NCI-H2196 (cell line): ENCODE data around the gene CLEC7A.

ENCODE experiments used
- DNase-seq: peaks from one replicate; lab custom pipeline; 2025; ENCODE audit not compliant: unreplicated experiment; lab: John Stamatoyannopoulos, UW

The CLEC7A gene

DNA sequence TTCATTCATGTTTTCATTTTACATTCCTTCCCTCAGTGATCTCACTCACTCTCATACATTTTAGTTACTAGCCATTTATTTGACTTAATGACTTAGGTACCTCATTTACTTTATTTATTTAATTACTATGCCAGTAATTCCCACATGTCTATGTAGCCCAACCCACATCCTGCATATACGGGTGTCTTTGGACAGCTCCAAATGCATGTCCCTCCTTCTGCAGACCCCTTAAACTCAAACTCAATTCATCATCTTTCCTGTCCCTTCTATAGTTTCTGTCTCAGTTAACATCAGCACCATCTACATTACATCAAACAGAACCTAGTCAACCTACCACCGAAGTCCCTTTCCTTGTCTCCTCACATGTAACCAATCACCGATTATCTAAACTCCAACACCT lies 34.0 kb downstream of the CLEC7A start:
- no peak for DNase-seq

DNA sequence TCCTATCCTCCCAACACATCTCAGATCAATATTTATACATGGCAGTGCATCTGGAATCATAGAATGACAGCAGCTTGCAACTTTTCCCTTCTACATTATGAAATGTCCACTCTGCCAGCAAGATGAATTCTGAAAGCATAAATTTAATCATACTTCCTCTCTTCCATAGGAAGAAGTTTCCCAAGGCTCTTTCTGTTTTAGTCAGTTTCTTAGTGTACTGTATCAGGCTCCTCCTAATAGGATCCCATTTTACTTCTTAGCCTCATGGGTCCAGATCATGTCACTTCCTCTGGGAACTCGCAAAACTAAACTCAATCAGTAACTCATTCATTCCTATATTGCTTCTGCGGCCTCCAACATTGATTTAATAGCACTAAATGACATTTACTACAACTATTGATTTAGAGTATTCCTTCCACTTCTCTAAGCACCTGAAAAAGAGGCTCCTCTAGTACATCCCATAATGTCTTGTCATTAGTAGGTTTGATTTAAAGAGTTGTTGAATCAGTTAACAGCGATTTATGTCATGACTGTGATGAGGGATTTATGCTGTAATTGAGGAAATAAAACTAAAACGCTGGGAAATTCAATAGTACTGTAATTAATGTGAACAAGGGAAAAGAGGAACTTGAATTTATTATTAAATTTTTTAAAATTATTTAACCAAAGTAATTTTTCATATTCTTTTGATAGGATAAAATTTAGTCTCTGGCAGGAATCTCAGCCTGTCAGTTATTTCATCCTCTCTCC lies 35.2 kb downstream of the CLEC7A start:
- no peak for DNase-seq

DNA sequence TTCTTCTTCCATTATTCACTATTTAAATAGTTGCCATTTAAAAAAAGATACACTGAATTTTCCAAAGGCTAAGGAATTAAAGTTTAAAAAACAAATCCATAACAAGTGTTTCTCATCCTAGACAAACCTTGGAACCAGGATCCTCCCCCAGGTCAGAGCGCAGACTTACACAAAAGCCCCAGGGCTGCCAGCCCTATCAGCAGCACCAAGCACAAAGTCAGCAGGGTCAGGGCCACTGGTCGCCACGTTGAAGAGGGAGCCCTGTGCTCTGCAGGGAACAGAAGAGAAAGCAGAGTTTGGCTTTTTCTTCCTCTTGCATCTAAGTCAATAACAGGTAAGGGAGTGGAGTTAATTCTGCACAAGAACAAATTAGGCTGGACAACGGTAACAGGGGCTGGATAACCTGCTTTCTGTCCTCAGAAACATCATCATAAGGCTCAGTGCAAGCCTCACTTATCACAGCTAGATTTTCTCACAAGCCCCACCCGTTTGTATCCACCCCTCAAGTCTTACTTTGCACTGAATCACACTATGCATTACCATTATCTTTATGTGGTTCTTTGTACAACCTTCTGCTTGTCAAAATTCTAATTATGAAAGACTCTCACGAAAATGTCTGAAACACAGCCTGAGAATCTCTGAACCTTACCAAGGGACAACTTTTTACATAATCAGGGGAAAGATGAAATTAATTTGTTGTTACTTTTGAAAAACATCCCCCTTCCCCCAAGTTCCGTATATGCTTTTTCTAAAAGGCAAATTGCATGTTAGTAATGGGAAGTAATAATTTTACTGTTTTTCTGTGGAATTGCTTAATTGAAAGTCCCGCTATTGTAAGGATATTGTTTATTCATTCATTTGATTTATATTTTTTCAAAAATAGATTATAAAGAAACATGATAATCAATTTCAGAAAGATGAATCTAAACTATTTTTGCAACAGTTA lies 40.8 kb downstream of the CLEC7A start:
- DNase-seq = no peak

- DNase-seq = no peak
Observed at GRCh38 chr12:10088031-10088430, 42.0 kb downstream of the CLEC7A start.

DNA sequence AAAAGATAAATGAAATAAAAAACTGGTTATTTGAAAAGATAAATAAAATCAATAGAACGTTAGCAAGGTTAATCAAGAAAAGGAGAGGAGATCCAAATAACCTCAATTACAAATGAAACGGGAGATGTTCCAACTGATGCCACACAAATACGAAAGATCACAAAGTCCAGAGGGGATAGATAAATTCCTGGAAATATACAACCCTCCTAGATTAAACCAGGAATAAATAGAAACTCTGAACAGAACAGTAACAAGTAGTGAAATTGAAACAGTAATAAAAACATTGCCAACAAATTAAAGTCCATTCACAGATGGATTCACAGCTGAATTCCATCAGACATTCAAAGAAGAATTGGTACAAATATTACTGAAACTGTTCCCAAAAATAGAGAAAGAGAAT lies 43.6 kb downstream of the CLEC7A start:
- no peak for DNase-seq

- DNase-seq = no peak
Observed at GRCh38 chr12:10084733-10085132, 45.3 kb downstream of the CLEC7A start.

DNA sequence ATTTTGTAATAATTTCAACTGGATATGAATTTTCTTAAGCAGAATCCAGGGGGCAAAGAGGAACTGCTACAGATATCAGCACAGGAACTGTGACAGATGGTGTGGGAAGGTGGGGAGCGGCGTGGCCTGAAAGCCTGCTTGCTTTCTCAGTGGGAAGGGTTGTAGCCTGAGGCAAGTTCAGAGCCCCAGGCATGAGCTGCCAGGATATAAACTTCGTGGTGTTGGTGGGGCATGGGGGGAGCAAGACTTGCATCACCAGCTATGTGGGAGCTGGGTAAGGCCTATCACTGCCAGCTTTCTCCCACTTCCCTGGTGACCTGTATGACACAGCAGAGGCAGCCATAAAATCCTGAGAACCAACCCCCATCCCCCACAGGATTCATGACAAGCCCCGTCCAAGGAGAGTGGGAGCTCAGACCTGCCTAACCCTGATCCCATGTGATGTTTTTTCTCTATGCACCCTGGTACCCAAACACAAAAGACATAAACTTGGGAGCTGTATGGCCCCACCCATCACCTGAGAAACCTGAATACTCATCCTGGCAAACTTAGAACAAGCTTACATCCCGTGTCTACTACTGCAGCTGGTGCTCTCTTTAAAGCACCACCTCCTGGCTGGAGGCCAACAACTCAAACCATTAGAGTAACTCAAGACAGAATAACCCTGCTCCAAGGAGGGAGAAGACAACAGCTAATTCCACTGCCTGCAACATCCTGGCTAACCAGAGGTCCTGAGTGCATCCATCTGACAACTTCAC lies 47.7 kb downstream of the CLEC7A start:
- DNase-seq = no peak

DNA sequence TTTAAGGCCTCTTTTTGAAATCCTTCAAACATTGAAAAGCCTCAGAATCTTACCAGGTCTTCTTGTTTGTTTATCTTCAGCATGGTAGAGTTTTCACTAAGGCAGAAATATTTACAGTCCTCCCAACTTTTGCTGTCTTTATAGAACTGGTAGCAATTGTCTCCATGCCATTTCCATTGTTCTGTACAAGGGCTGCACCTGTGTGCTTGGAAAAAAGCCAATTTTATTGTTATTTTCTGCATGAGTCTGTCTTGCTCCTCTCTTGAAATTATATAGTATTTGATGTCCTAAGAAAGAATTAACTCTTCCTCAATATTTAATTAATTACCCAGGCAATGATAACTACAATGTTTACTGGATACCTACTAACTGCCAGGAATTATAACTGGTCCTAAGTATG lies 54.5 kb downstream of the CLEC7A start:
- no peak for DNase-seq

- no peak for DNase-seq
Observed at GRCh38 chr12:10073261-10073660, 56.7 kb downstream of the CLEC7A start.

- DNase-seq = no peak
Observed at GRCh38 chr12:10072131-10072530, 57.9 kb downstream of the CLEC7A start.

- DNase-seq = no peak
Observed at GRCh38 chr12:10070380-10070779, 59.6 kb downstream of the CLEC7A start.

DNA sequence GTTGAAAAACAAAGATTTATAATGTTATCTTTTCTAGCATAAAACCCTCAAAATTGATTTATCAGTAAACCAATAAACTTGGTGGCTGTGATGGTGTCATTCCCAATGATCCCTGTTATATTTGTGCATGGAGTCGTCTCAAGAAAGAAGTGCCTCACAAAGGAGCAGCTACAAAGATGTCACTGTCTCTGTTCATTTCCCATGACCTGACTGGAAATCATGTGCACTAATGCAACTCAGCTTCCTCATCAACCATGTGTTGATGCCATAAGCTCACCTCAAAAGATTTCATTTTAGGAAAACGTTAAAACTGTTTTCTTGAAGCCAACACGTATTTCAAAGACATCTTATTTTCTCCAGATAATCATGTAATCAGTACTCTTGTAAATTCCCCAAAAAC lies 60.0 kb downstream of the CLEC7A start:
- DNase-seq = no peak

GRCh38 chr12:10069099-10069498 lies 60.9 kb downstream of the CLEC7A start:
- DNase-seq = no peak

DNA sequence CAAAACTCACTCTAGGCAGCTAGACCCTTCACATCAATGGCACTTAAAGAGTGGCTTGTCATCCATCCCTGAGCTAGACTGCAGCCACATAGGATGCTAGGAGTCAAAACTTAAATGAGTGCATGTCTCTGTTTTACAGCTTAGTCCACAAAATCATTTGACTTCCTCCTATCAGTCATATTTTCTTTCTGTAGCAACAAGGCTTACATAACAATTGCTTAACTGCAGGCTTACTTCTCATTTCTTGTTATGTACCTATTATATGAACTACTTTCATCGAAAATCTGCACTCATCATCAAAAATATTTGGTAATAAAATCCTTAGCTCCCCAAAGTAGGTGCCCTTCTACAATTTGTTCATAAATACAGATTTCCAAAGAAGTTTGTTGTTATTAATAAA lies 61.4 kb downstream of the CLEC7A start:
- no peak for DNase-seq

GRCh38 chr12:10067942-10068341 lies 62.1 kb downstream of the CLEC7A start:
- DNase-seq = no peak

DNA sequence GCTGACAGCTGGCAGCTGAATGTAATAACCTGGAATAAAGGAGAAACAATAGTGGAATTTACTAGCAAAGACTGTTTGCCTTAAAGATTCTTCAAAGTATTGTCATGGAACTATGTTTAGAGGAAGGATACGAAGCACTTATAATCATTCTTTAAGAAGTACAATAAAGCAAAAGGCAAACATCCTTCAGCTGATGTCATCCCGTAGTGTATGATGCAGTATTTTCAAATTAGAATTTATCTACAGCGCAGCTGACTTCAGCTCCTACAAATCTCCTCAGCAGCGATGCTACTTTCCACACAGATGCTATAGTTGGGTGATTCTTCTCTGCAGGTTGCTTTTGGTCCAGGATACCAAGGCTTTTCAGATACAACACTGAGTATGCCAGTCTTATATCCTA lies 62.7 kb downstream of the CLEC7A start:
- no peak for DNase-seq
